ENCODE measurements around the gene KLHL26. TPM values are rescaled to one million over a fixed set of nuclear protein-coding genes. Genes with fewer than 3 reads are reported as not detected.
A peak's percentile ranks its signal among the peaks of the same experiment; 100 is the strongest.

KLHL26 gene
- total and polyA plus RNA-seq, 2 donors from 2014 or later, result 5.6 to 16.1 TPM

DNA sequence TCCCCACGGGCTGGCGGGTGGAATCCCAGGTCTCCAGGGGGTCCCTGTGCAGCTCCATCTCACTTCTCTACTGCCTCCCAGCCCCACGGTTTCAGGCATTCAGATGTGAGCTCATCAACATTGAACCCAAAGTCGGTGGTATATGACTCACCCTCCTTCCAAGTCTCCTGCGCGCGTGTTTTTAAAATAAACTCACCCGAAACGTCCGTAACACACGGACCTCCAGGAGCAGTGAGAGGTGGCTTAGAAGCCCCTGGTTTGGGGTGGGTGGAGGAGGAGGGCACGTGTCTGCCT is 32.6 kb downstream of the KLHL26 start:
- intact Hi-C loops (cut with DNase I), result no loop called here
- no peaks in the 10 kb centered on the region for H3K9me3 ChIP-seq (ENCODE audit: control insufficient read depth in 2 of 3, insufficient read depth in 1 of 3, low read length in 3 of 3)
- H3K4me3 ChIP-seq (ENCODE audit: low read length in 3 of 3), result no peak overlapping the region
- no peak overlapping the region for H3K27ac ChIP-seq (ENCODE audit: low read depth in 2 of 2, low read length in 2 of 2)
- no peak overlapping the region for H3K9ac ChIP-seq (ENCODE audit: low read length in 3 of 3)
- H3K27me3 ChIP-seq (ENCODE audit: control insufficient read depth, insufficient read depth, low read length), result no peaks in the 10 kb centered on the region
- FAIRE-seq, result no peak
- H3K36me3 ChIP-seq (ENCODE audit: control insufficient read depth in 2 of 3, insufficient read depth in 3 of 3, low read length in 3 of 3), result no peaks in the 10 kb centered on the region
- H3K4me1 ChIP-seq (ENCODE audit: control insufficient read depth in 2 of 3, insufficient read depth in 2 of 3, low read depth in 1 of 3, low read length in 3 of 3), result no peaks in the 10 kb centered on the region
- DNase-seq, result no peak
- TF ChIP-seq, protein P1, sequence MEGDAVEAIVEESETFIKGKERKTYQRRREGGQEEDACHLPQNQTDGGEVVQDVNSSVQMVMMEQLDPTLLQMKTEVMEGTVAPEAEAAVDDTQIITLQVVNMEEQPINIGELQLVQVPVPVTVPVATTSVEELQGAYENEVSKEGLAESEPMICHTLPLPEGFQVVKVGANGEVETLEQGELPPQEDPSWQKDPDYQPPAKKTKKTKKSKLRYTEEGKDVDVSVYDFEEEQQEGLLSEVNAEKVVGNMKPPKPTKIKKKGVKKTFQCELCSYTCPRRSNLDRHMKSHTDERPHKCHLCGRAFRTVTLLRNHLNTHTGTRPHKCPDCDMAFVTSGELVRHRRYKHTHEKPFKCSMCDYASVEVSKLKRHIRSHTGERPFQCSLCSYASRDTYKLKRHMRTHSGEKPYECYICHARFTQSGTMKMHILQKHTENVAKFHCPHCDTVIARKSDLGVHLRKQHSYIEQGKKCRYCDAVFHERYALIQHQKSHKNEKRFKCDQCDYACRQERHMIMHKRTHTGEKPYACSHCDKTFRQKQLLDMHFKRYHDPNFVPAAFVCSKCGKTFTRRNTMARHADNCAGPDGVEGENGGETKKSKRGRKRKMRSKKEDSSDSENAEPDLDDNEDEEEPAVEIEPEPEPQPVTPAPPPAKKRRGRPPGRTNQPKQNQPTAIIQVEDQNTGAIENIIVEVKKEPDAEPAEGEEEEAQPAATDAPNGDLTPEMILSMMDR (IDR thresholded peaks at IDR 0.05; ENCODE audit: borderline replicate concordance, extremely low read depth, insufficient read depth), result no peak

DNA sequence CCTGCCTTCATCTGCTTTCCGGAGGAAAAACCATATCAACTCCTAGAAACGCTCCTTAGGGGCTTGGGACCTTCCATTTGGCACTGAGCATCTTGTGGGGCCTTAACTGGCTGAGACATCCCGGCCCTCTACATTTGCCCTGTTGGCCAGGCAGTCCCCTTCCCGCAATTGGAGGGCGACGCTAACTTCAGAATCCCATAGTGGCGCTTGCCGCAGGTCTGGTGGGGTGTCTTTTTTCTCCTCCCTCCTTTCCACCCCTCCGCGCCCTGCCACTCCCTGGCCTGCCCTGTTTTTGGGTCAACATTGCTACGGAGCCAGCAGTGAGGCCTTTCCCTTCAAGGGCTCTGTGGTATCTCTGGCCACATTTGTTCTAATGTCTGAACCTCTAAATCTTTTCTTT is 33.1 kb downstream of the KLHL26 start:
- H3K4me1 ChIP-seq (ENCODE audit: control insufficient read depth in 2 of 3, insufficient read depth in 2 of 3, low read depth in 1 of 3, low read length in 3 of 3), result no peaks in the 10 kb centered on the region
- H3K36me3 ChIP-seq (ENCODE audit: control insufficient read depth in 2 of 3, insufficient read depth in 3 of 3, low read length in 3 of 3), result no peaks in the 10 kb centered on the region
- no peak overlapping the region for H3K27ac ChIP-seq (ENCODE audit: low read depth in 2 of 2, low read length in 2 of 2)
- no peaks in the 10 kb centered on the region for H3K27me3 ChIP-seq (ENCODE audit: control insufficient read depth, insufficient read depth, low read length)
- H3K9me3 ChIP-seq (ENCODE audit: control insufficient read depth in 2 of 3, insufficient read depth in 1 of 3, low read length in 3 of 3), result no peaks in the 10 kb centered on the region
- intact Hi-C loops (cut with DNase I), result no loop called here
- no peak overlapping the region for H3K9ac ChIP-seq (ENCODE audit: low read length in 3 of 3)
- no peak overlapping the region for H3K4me3 ChIP-seq (ENCODE audit: low read length in 3 of 3)
- FAIRE-seq (no peak), DNase-seq (no peak)
- TF ChIP-seq, protein P1 (IDR thresholded peaks at IDR 0.05; ENCODE audit: borderline replicate concordance, extremely low read depth, insufficient read depth), result no peak

DNA sequence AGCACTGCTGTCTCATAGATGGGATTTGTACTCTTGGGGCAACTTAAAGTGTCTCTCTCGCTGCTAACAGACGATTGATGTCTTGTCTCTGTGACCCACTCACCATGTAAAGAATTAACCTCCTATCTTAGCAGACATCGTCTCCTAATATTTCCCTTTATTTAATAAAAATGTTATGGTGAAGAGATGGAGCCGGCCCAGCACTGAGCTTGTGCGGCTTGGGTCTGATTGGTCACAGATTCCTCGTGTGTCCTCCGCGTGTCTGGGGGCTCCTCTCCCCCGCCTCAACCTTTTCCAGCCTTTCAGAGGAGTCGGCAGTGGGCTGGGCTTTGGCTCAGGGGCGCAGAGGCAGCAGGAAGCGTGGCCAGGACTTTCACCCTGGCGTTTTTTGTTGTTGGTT is 33.5 kb downstream of the KLHL26 start:
- no peak for FAIRE-seq
- Histone ChIP-seq H3K36me3 (ENCODE audit: control insufficient read depth in 2 of 3, insufficient read depth in 3 of 3, low read length in 3 of 3) (no peaks in the 10 kb centered on the region), H3K9ac (ENCODE audit: low read length in 3 of 3) (no peak overlapping the region), H3K9me3 (ENCODE audit: control insufficient read depth in 2 of 3, insufficient read depth in 1 of 3, low read length in 3 of 3) (no peaks in the 10 kb centered on the region), H3K27ac (ENCODE audit: low read depth in 2 of 2, low read length in 2 of 2) (no peak overlapping the region), H3K4me1 (ENCODE audit: control insufficient read depth in 2 of 3, insufficient read depth in 2 of 3, low read depth in 1 of 3, low read length in 3 of 3) (no peaks in the 10 kb centered on the region), H3K4me3 (ENCODE audit: low read length in 3 of 3) (no peak overlapping the region), H3K27me3 (ENCODE audit: control insufficient read depth, insufficient read depth, low read length) (no peaks in the 10 kb centered on the region)
- DNase-seq, result peak in 2 of 5 donors; percentile 39 to 86
- intact Hi-C loops (cut with DNase I), result no loop called here
- TF ChIP-seq, protein P1 (IDR thresholded peaks at IDR 0.05; ENCODE audit: borderline replicate concordance, extremely low read depth, insufficient read depth), result no peak

DNA sequence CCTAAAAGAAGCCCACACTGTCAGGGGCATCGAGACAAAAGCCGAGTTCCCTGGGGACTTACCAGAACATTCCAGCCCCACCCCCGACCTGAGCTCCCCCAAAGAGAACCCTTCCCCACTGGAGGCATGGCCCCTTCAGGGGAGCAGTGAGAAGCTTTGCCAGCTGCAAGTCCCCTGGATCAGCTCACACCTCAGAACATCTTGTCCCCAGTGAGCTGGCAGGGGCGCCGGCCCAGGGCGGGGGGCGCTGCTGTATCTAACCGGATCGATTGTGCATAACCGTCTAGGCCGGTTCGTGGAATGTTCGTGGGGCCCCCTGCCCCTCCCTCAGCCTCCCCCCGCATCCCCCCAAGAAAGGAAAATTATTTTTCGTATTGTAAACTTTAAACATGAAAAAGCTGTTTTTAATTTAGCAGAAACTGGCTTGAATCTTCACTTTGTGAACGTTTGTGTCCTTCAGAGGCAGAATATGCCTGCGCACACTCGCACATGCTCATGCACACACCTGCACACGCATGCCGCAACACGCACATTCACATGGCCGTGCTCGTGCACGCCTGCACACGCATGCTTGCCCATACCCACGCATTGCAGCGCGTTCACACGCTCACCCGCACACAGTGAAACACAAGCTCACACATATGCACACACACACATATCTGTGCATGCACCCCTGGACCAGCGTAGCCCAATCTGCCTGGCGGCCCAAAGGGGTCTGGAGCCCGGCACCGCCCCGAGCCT is 34.6 kb downstream of the KLHL26 start:
- no peaks in the 10 kb centered on the region for H3K36me3 ChIP-seq (ENCODE audit: control insufficient read depth in 2 of 3, insufficient read depth in 3 of 3, low read length in 3 of 3)
- H3K27me3 ChIP-seq (ENCODE audit: control insufficient read depth, insufficient read depth, low read length), result no peaks in the 10 kb centered on the region
- H3K9me3 ChIP-seq (ENCODE audit: control insufficient read depth in 2 of 3, insufficient read depth in 1 of 3, low read length in 3 of 3), result no peaks in the 10 kb centered on the region
- no peaks in the 10 kb centered on the region for H3K4me1 ChIP-seq (ENCODE audit: control insufficient read depth in 2 of 3, insufficient read depth in 2 of 3, low read depth in 1 of 3, low read length in 3 of 3)
- TF ChIP-seq, protein P1 (IDR thresholded peaks at IDR 0.05; ENCODE audit: borderline replicate concordance, extremely low read depth, insufficient read depth), result no peak
- intact Hi-C loops (cut with DNase I), result no loop called here
- FAIRE-seq (no peak), DNase-seq (no peak)
- H3K27ac ChIP-seq (ENCODE audit: low read depth in 2 of 2, low read length in 2 of 2), result no peak overlapping the region
- H3K9ac ChIP-seq (ENCODE audit: low read length in 3 of 3), result no peak overlapping the region
- H3K4me3 ChIP-seq (ENCODE audit: low read length in 3 of 3), result no peak overlapping the region
